Measurements from ENCODE around the gene LCE2B. TPM values are rescaled to one million over a fixed set of nuclear protein-coding genes. Genes with fewer than 3 reads are reported as not detected.

LCE2B gene
- total RNA-seq, 2 experiments from 2014 or later = not detected

- Histone ChIP-seq H3K9me2 (ENCODE audit: insufficient read depth, low read length) (no peaks in the 10 kb centered on the region), H3K4me2 (ENCODE audit: low read length) (no peak overlapping the region), H3K9me3 (ENCODE audit: low read length) (no peaks in the 10 kb centered on the region), H4K20me1 (ENCODE audit: insufficient read depth, low read length) (no peaks in the 10 kb centered on the region), H2AFZ (ENCODE audit: low read length) (no peak overlapping the region), H3K27ac (ENCODE audit: low read depth, low read length, poor library complexity, severe bottlenecking) (no peak overlapping the region), H3K36me3 (ENCODE audit: insufficient read depth, low read length) (no peaks in the 10 kb centered on the region), H3K4me1 (ENCODE audit: insufficient read depth, low read length, poor library complexity, severe bottlenecking) (no peaks in the 10 kb centered on the region), H3K79me2 (ENCODE audit: insufficient read depth, low read depth, low read length) (no peaks in the 10 kb centered on the region), H3K4me3 (ENCODE audit: low read depth, low read length, poor library complexity, severe bottlenecking) (no peak overlapping the region)
- ChIA-PET CTCF (ENCODE audit: unreplicated experiment) (no interaction called here), POLR2A (no interaction called here)
- intact Hi-C loops (cut with micrococcal nuclease; ENCODE audit: unreplicated experiment) = no loop called here
- TF ChIP-seq EZH2phosphoT487 (IDR thresholded peaks at IDR 0.05; ENCODE audit: borderline replicate concordance, low read depth, low read length) (no peak), CTCF (conservative IDR thresholded peaks at IDR 0.05; ENCODE audit: low read length) (no peak)
- BruUV-seq (replicated peaks) = no TSS peak
- DNase-seq (ENCODE audit: low spot score) = no peak
Observed at GRCh38 chr1:152656459-152656858, 29.5 kb upstream of the LCE2B start.

- POLR2A ChIA-PET = no interaction called here
- no TSS peak for BruUV-seq (replicated peaks)
- no peak for DNase-seq (ENCODE audit: low spot score)
- H3K79me2 ChIP-seq (ENCODE audit: insufficient read depth, low read depth, low read length) = no peaks in the 10 kb centered on the region
- H4K20me1 ChIP-seq (ENCODE audit: insufficient read depth, low read length) = no peaks in the 10 kb centered on the region
- H3K9me2 ChIP-seq (ENCODE audit: insufficient read depth, low read length) = no peaks in the 10 kb centered on the region
- no peak overlapping the region for H3K4me2 ChIP-seq (ENCODE audit: low read length)
- H3K9me3 ChIP-seq (ENCODE audit: low read length) = no peaks in the 10 kb centered on the region
- TF ChIP-seq EZH2phosphoT487 (IDR thresholded peaks at IDR 0.05; ENCODE audit: borderline replicate concordance, low read depth, low read length) (no peak), CTCF (conservative IDR thresholded peaks at IDR 0.05; ENCODE audit: low read length) (no peak)
- no peak overlapping the region for H2AFZ ChIP-seq (ENCODE audit: low read length)
- H3K27ac ChIP-seq (ENCODE audit: low read depth, low read length, poor library complexity, severe bottlenecking) = no peak overlapping the region
- CTCF ChIA-PET (ENCODE audit: unreplicated experiment) = no interaction called here
- intact Hi-C loops (cut with micrococcal nuclease; ENCODE audit: unreplicated experiment) = no loop called here
- H3K4me1 ChIP-seq (ENCODE audit: insufficient read depth, low read length, poor library complexity, severe bottlenecking) = no peaks in the 10 kb centered on the region
- H3K36me3 ChIP-seq (ENCODE audit: insufficient read depth, low read length) = no peaks in the 10 kb centered on the region
- no peak overlapping the region for H3K4me3 ChIP-seq (ENCODE audit: low read depth, low read length, poor library complexity, severe bottlenecking)
Observed at GRCh38 chr1:152657677-152658076, 28.2 kb upstream of the LCE2B start.

- Histone ChIP-seq H3K4me2 (ENCODE audit: low read length) (no peak overlapping the region), H2AFZ (ENCODE audit: low read length) (no peak overlapping the region), H4K20me1 (ENCODE audit: insufficient read depth, low read length) (no peaks in the 10 kb centered on the region), H3K4me3 (ENCODE audit: low read depth, low read length, poor library complexity, severe bottlenecking) (no peak overlapping the region), H3K9me2 (ENCODE audit: insufficient read depth, low read length) (no peaks in the 10 kb centered on the region), H3K36me3 (ENCODE audit: insufficient read depth, low read length) (no peaks in the 10 kb centered on the region), H3K79me2 (ENCODE audit: insufficient read depth, low read depth, low read length) (no peaks in the 10 kb centered on the region), H3K4me1 (ENCODE audit: insufficient read depth, low read length, poor library complexity, severe bottlenecking) (no peaks in the 10 kb centered on the region), H3K27ac (ENCODE audit: low read depth, low read length, poor library complexity, severe bottlenecking) (no peak overlapping the region), H3K9me3 (ENCODE audit: low read length) (no peaks in the 10 kb centered on the region)
- POLR2A ChIA-PET = no interaction called here
- no peak for DNase-seq (ENCODE audit: low spot score)
- BruUV-seq (replicated peaks) = no TSS peak
- CTCF ChIA-PET (ENCODE audit: unreplicated experiment) = interaction anchor here (1.2 kb wide), 1 partner anchor 9 kb away, joined by 3 read pairs; no protein-coding TSS in a partner anchor
- intact Hi-C loops (cut with micrococcal nuclease; ENCODE audit: unreplicated experiment) = no loop called here
- no peak for TF ChIP-seq CTCF (conservative IDR thresholded peaks at IDR 0.05; ENCODE audit: low read length)
Observed at GRCh38 chr1:152658649-152659048, 27.3 kb upstream of the LCE2B start.
